ENCODE measurements around the gene SLITRK5. TPM values are rescaled to one million over a fixed set of nuclear protein-coding genes. Genes with fewer than 3 reads are reported as not detected.

The SLITRK5 gene, protein sequence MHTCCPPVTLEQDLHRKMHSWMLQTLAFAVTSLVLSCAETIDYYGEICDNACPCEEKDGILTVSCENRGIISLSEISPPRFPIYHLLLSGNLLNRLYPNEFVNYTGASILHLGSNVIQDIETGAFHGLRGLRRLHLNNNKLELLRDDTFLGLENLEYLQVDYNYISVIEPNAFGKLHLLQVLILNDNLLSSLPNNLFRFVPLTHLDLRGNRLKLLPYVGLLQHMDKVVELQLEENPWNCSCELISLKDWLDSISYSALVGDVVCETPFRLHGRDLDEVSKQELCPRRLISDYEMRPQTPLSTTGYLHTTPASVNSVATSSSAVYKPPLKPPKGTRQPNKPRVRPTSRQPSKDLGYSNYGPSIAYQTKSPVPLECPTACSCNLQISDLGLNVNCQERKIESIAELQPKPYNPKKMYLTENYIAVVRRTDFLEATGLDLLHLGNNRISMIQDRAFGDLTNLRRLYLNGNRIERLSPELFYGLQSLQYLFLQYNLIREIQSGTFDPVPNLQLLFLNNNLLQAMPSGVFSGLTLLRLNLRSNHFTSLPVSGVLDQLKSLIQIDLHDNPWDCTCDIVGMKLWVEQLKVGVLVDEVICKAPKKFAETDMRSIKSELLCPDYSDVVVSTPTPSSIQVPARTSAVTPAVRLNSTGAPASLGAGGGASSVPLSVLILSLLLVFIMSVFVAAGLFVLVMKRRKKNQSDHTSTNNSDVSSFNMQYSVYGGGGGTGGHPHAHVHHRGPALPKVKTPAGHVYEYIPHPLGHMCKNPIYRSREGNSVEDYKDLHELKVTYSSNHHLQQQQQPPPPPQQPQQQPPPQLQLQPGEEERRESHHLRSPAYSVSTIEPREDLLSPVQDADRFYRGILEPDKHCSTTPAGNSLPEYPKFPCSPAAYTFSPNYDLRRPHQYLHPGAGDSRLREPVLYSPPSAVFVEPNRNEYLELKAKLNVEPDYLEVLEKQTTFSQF
- 4.5 TPM for polyA plus RNA-seq (ENCODE audit: insufficient read length)

- DNase-seq: peak; percentile 83
These were observed at the start of gene SLITRK5 for GRCh38 chr13:87671031-87671752. SLITRK5 (plus strand) TSS chr13:87671371; CDS start chr13:87675389, 4,018 bp downstream.

DNA sequence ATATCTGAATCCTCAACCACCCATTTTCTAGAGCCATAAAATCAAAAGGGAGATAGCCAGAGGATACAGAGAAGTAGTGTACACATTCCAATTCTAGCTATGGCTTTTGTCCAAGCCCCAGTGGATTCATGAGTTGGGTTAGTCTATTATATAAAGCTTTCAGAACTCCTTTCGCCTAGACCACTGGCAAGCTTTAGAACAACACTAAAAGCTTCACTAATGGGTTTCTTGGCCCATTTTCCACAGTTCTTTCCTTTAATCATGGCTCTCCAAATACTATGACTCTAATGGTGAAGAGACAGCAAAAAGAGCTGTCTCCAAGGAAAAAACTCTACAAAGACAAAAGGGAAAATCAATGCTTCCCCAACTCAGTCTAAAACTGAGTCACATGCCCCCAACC is 48.2 kb upstream of the SLITRK5 start:
- no peak for DNase-seq

- no peak for DNase-seq
These were observed 14.9 kb upstream of the SLITRK5 start for GRCh38 chr13:87656306-87656705.

DNA sequence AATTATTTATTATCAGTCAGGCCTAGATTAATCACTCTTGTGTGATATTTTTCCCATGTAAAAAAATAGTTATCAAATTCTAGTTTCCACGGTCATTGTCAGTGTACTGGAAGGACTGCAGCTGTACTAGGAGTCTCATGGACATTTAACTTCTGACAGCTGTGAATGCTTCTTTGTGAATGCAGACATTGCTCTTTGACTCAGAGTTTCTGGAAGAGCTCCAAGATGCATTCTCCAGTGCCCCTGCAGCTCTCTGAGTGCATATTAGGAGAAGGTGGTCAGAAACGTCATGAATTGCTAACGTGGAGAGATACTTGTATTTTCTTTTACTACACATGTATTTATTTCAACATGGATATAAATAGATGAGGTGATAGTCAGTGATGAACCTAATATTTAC is 9.7 kb upstream of the SLITRK5 start:
- no peak for DNase-seq

GRCh38 chr13:87666831-87667230 is 4.3 kb upstream of the SLITRK5 start:
- DNase-seq: no peak

DNA sequence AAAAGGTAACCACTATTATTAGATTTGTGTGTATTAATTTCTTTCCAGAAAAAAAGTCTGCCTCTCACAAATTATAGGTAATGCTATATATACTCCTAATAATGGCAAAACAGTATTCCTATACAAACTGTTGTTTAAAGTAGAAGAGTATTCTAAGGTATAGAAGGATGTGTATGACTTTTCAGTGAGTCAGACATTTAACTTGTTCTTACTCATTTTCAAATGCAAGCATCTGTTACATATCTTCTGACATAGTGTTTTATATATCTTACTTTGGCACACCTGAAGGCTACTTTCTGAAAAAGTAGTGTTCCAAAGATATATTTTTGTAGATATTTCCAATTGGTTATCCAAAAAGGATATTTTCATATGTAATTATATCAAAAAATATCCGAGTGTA is 3.5 kb upstream of the SLITRK5 start:
- DNase-seq: no peak

DNA sequence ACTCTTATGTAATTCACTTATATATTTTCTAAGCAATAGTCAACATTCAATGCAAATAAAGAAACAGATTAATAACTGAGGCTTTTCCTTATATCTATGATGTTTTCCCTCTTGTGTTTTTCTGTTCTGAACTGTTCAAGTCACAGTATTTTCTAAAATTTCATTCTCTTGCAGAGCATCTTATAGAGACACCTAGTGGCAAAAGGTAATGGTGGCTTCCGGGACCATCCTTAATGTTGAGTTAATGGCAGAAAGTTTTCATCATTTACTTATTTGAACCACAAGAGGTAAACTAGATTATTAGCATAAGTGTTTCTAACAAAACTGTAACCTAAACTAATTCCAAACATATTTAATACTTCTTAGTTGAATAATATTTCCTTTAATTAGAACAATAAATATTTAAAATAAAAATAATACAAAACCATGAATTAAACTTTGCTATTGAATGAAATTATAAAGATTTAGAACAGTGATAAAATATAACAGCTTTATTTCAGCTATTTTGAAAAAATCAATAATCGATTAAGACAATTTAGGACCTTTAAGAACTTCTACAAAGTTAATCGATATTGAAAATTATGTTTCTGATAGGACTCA is 1.7 kb upstream of the SLITRK5 start:
- no peak for DNase-seq

GRCh38 chr13:87671753-87672605 is 808 bp downstream of the SLITRK5 start:
- DNase-seq: peak; percentile 43

DNA sequence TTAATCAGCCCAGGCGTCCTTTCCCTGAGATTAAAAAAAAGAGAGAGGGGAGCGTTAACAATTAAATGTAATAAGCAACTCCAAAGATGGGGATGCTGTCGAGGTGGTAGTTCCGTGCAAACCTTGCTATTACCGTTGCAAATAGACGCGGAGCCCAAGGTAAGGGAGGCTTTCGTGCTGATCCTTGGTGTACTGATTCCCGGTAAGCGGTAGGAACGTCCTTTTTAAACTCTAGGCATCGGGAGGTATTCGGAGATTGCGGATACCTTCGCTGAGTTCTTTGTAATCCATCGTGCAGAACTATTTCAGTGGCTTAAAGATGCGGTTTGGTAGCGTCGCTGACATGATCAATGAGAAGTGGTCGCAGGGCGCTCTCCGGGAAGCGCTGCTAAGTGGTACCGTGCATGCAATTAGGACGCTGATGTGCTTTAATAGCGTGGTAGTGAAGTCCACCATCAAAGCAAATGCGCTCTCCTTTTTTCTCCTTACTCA is 3.1 kb downstream of the SLITRK5 start:
- no peak for DNase-seq

DNA sequence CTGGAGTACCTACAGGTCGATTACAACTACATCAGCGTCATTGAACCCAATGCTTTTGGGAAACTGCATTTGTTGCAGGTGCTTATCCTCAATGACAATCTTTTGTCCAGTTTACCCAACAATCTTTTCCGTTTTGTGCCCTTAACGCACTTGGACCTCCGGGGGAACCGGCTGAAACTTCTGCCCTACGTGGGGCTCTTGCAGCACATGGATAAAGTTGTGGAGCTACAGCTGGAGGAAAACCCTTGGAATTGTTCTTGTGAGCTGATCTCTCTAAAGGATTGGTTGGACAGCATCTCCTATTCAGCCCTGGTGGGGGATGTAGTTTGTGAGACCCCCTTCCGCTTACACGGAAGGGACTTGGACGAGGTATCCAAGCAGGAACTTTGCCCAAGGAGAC is 4.7 kb downstream of the SLITRK5 start:
- DNase-seq: no peak

- DNase-seq: no peak
These were observed 5.3 kb downstream of the SLITRK5 start for GRCh38 chr13:87676254-87677042.

DNA sequence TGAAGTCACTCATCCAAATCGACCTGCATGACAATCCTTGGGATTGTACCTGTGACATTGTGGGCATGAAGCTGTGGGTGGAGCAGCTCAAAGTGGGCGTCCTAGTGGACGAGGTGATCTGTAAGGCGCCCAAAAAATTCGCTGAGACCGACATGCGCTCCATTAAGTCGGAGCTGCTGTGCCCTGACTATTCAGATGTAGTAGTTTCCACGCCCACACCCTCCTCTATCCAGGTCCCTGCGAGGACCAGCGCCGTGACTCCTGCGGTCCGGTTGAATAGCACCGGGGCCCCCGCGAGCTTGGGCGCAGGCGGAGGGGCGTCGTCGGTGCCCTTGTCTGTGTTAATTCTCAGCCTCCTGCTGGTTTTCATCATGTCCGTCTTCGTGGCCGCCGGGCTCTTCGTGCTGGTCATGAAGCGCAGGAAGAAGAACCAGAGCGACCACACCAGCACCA is 5.9 kb downstream of the SLITRK5 start:
- DNase-seq: no peak

GRCh38 chr13:87677496-87678371 is 6.6 kb downstream of the SLITRK5 start:
- no peak for DNase-seq

DNA sequence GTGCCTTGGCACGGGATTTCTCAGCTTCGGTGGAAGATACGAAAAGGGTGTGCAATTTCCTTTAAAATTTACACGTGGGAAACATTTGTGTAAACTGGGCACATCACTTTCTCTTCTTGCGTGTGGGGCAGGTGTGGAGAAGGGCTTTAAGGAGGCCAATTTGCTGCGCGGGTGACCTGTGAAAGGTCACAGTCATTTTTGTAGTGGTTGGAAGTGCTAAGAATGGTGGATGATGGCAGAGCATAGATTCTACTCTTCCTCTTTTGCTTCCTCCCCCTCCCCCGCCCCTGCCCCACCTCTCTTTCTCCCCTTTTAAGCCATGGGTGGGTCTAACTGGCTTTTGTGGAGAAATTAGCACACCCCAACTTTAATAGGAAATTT is 7.2 kb downstream of the SLITRK5 start:
- no peak for DNase-seq

DNA sequence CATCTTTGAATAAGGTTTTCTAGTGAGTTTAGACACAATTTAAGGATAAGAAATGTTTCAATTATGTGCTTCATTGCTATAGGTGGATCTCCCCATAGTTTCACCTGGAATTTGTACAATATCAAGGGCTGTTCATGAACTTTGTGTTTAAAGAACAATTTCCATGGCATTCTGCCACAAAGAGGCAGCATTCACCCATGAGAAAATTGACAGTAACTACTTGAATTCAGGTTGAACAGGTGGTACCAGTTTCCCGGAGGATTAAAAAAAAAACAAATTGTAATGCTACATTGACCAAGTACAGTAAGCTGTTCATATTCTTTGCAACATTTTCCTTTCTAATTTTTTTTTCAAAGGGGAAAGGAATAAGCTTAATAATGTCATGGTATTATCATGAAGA is 9.1 kb downstream of the SLITRK5 start:
- DNase-seq: no peak

- no peak for DNase-seq
These were observed 13.9 kb downstream of the SLITRK5 start for GRCh38 chr13:87684850-87685742.

GRCh38 chr13:87696458-87696857 is 25.3 kb downstream of the SLITRK5 start:
- no peak for DNase-seq

DNA sequence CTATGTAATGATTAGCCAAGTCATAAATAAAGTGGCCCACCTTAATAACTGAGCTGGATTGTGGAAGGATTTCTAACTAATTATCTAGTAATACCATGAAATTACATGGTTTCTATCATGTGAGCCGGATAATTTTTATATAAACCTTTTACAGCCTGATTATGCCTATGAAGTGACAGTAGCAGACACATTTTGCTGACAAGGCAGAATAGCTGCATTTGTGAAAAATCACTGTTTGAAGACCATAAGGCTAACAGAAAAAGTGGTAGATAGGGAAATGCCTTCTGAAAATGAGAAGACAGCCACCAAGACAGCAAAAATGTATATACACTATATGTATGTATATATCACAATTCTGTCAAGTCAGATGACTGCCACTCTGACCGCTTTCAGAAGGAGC is 27.1 kb downstream of the SLITRK5 start:
- no peak for DNase-seq

All from hindlimb muscle (tissue), 1 donor.